ENCODE results near the gene ESYT2. TPM values are rescaled to one million over a fixed set of nuclear protein-coding genes. Genes with fewer than 3 reads are reported as not detected.
"Not testable (repeated sequence)": the region's sequence is repeated elsewhere in the genome, so short reads cannot be mapped to it uniquely, and the experiment has no call there.

The ESYT2 gene
- total RNA-seq, 1 experiment from 2014 or later: 37.5 TPM

DNA sequence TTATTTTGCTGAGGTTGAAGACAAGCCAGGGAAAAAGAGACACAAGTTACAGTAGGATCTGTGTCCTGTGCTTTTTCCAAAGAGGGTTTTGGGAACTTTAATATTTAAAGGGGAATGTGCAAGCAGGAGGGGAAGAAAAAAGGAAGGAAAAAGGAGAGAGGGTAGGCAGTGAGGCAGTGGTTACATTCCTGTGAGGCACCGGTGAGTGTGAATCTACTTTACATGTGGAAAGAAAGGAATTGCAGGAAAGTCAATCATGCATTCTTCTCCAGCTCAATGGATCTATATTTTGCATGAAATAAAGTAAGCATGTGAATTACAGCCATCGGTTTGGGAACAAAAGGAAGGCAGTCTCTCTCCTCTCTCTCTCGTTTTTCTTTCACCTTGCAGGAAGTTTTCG, 14.5 kb upstream of the ESYT2 start:
- Histone ChIP-seq H3K27ac (ENCODE audit: low read depth, low read length, poor library complexity, severe bottlenecking) (no peak overlapping the region), H3K27me3 (replicated peaks; ENCODE audit: insufficient read depth, low read depth, low read length, poor library complexity) (no peaks in the 10 kb centered on the region), H3K4me1 (ENCODE audit: insufficient read depth, low read length, poor library complexity, severe bottlenecking) (no peaks in the 10 kb centered on the region), H3K36me3 (ENCODE audit: insufficient read depth, low read length, poor library complexity, severe bottlenecking) (no peaks in the 10 kb centered on the region), H3K9me3 (ENCODE audit: low read depth, low read length, poor library complexity, severe bottlenecking) (peaks cover 8% of the 10 kb centered on the region), H3K4me3 (ENCODE audit: low read depth, low read length, poor library complexity, severe bottlenecking) (no peak overlapping the region)
- TF ChIP-seq EZH2 (IDR thresholded peaks at IDR 0.05; ENCODE audit: borderline replicate concordance, low read depth, low read length, poor library complexity, severe bottlenecking): no peak
- TF ChIP-seq, protein P1, sequence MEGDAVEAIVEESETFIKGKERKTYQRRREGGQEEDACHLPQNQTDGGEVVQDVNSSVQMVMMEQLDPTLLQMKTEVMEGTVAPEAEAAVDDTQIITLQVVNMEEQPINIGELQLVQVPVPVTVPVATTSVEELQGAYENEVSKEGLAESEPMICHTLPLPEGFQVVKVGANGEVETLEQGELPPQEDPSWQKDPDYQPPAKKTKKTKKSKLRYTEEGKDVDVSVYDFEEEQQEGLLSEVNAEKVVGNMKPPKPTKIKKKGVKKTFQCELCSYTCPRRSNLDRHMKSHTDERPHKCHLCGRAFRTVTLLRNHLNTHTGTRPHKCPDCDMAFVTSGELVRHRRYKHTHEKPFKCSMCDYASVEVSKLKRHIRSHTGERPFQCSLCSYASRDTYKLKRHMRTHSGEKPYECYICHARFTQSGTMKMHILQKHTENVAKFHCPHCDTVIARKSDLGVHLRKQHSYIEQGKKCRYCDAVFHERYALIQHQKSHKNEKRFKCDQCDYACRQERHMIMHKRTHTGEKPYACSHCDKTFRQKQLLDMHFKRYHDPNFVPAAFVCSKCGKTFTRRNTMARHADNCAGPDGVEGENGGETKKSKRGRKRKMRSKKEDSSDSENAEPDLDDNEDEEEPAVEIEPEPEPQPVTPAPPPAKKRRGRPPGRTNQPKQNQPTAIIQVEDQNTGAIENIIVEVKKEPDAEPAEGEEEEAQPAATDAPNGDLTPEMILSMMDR (conservative IDR thresholded peaks at IDR 0.05; ENCODE audit: low read depth, low read length): no peak
- CTCF ChIA-PET: interaction anchor here (0.5 kb wide), 1 partner anchor 90 kb away, joined by 3 read pairs; no protein-coding TSS in a partner anchor
- no peak for DNase-seq (ENCODE audit: low spot score)
- POLR2A ChIA-PET (ENCODE audit: low non-redundant PET): no interaction called here
- intact Hi-C loops (cut with micrococcal nuclease; ENCODE audit: unreplicated experiment): no loop called here
- no TSS peak for BruUV-seq (replicated peaks)

- POLR2A ChIA-PET (ENCODE audit: low non-redundant PET): no interaction called here
Measured at GRCh38 chr7:158842486-158842885, 13.2 kb upstream of the ESYT2 start.

GRCh38 chr7:158840604-158841003, 11.3 kb upstream of the ESYT2 start:
- Histone ChIP-seq H3K27ac (ENCODE audit: low read depth, low read length, poor library complexity, severe bottlenecking) (no peak overlapping the region), H3K9me3 (ENCODE audit: low read depth, low read length, poor library complexity, severe bottlenecking) (no peaks in the 10 kb centered on the region), H3K4me1 (ENCODE audit: insufficient read depth, low read length, poor library complexity, severe bottlenecking) (no peaks in the 10 kb centered on the region), H3K36me3 (ENCODE audit: insufficient read depth, low read length, poor library complexity, severe bottlenecking) (no peaks in the 10 kb centered on the region), H3K4me3 (ENCODE audit: low read depth, low read length, poor library complexity, severe bottlenecking) (no peak overlapping the region), H3K27me3 (replicated peaks; ENCODE audit: insufficient read depth, low read depth, low read length, poor library complexity) (no peaks in the 10 kb centered on the region)
- DNase-seq (ENCODE audit: low spot score): no peak
- TF ChIP-seq, protein P1 (conservative IDR thresholded peaks at IDR 0.05; ENCODE audit: low read depth, low read length): no peak
- no peak for TF ChIP-seq EZH2 (IDR thresholded peaks at IDR 0.05; ENCODE audit: borderline replicate concordance, low read depth, low read length, poor library complexity, severe bottlenecking)
- CTCF ChIA-PET: no interaction called here
- intact Hi-C loops (cut with micrococcal nuclease; ENCODE audit: unreplicated experiment): no loop called here
- POLR2A ChIA-PET (ENCODE audit: low non-redundant PET): no interaction called here
- BruUV-seq (replicated peaks): no TSS peak

More at GRCh38 chr7:158842486-158842885, 13.2 kb upstream of the ESYT2 start:
- DNase-seq (ENCODE audit: low spot score): no peak
- Histone ChIP-seq H3K4me1 (ENCODE audit: insufficient read depth, low read length, poor library complexity, severe bottlenecking) (no peaks in the 10 kb centered on the region), H3K36me3 (ENCODE audit: insufficient read depth, low read length, poor library complexity, severe bottlenecking) (no peaks in the 10 kb centered on the region), H3K9me3 (ENCODE audit: low read depth, low read length, poor library complexity, severe bottlenecking) (peaks cover 8% of the 10 kb centered on the region), H3K27me3 (replicated peaks; ENCODE audit: insufficient read depth, low read depth, low read length, poor library complexity) (no peaks in the 10 kb centered on the region), H3K4me3 (ENCODE audit: low read depth, low read length, poor library complexity, severe bottlenecking) (no peak overlapping the region), H3K27ac (ENCODE audit: low read depth, low read length, poor library complexity, severe bottlenecking) (no peak overlapping the region)
- no TSS peak for BruUV-seq (replicated peaks)
- intact Hi-C loops (cut with micrococcal nuclease; ENCODE audit: unreplicated experiment): no loop called here
- no peak for TF ChIP-seq EZH2 (IDR thresholded peaks at IDR 0.05; ENCODE audit: borderline replicate concordance, low read depth, low read length, poor library complexity, severe bottlenecking)
- TF ChIP-seq, protein P1 (conservative IDR thresholded peaks at IDR 0.05; ENCODE audit: low read depth, low read length): no peak
- CTCF ChIA-PET: no interaction called here

DNA sequence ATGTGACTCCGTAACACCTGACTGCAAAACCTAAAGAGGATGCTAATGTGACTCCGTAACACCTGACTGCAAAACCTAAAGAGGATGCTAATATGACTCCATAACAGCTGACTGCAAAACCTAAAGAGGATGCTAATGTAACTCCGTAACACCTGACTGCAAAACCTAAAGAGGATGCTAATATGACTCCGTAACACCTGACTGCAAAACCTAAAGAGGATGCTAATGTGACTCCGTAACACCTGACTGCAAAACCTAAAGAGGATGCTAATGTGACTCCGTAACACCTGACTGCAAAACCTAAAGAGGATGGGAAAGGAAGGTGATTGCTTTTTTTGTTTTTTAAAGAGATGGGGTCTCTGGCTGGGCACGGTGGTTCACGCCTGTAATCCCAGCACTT, 9.9 kb upstream of the ESYT2 start:
- DNase-seq (ENCODE audit: low spot score); BruUV-seq (replicated peaks); H3K4me3 ChIP-seq (ENCODE audit: low read depth, low read length, poor library complexity, severe bottlenecking); intact Hi-C loops (cut with micrococcal nuclease; ENCODE audit: unreplicated experiment); POLR2A ChIA-PET (ENCODE audit: low non-redundant PET); H3K9me3 ChIP-seq (ENCODE audit: low read depth, low read length, poor library complexity, severe bottlenecking); H3K27ac ChIP-seq (ENCODE audit: low read depth, low read length, poor library complexity, severe bottlenecking); H3K4me1 ChIP-seq (ENCODE audit: insufficient read depth, low read length, poor library complexity, severe bottlenecking); CTCF ChIA-PET; H3K36me3 ChIP-seq (ENCODE audit: insufficient read depth, low read length, poor library complexity, severe bottlenecking); H3K27me3 ChIP-seq (replicated peaks; ENCODE audit: insufficient read depth, low read depth, low read length, poor library complexity): not testable (repeated sequence)

Measured in A673 (cell line).